ENCODE results near the gene TMEM119. TPM values are rescaled to one million over a fixed set of nuclear protein-coding genes. Genes with fewer than 3 reads are reported as not detected.

The TMEM119 gene
- total and polyA plus RNA-seq, 2 of the 8 experiments (the other 6 are each of a cell fraction or from before 2014, with no cell fraction given): 0.35 to 0.61 TPM

DNA sequence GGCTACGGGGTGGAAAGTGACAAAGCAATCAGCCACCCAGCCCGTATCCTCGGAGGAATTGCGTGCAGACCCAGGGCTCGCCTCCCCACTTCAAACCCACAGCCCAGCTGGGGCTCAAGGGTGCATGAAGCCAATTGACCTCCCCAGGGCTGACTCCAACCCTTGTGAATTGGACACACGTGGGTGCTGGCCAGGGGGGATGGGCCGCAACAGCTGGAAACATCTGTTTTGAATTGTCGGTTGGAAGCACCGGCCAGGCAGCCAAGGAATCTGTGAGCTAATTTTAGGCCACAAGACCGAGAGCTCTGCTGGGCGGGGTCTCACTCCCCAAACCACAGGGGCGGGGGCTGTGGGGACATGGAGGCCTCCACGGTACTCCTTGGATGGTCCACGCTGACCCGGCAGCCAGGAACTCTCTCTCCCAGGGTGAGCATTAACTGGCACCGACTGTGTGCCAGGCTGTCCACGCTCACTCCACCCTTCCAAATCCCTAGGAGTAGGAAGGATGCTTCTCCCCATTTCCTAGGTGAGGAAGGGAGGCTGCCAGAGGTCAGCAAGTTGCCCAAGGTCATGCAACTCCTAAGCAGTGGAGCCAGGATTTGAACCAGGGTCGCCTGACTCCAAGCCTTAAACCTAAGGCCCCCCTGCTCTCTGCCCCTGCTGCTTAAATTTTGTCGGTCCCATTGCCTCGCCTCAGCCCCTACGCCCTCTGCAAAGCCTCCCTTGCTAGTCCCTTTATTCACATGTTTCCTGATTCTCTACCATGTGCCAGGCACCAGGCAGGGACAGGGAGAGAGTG is 11.9 kb upstream of the TMEM119 start:
- no peaks in the 10 kb centered on the region for H3K9me3 ChIP-seq (ENCODE audit: insufficient read depth in 2 of 2, low read depth in 1 of 2, low read length in 1 of 2)
- H3K23ac ChIP-seq (ENCODE audit: insufficient read length): no peak overlapping the region
- no peak overlapping the region; the same call in 1 of the 2 replicates for H2BK5ac ChIP-seq (ENCODE audit: low read depth, low read length)
- no peak overlapping the region; the same call in 1 of the 2 replicates for H2AK5ac ChIP-seq (ENCODE audit: low read depth, low read length)
- H3K36me3 ChIP-seq (ENCODE audit: control insufficient read depth in 2 of 4, insufficient read depth in 4 of 4, low read length in 3 of 4): no peaks in the 10 kb centered on the region
- no peaks in the 10 kb centered on the region for H4K20me1 ChIP-seq (replicated peaks in 1 of 2; ENCODE audit: control insufficient read depth in 1 of 2, insufficient read depth in 2 of 2, low read length in 2 of 2)
- H3K4me3 ChIP-seq (ENCODE audit: extremely low read depth in 1 of 4, insufficient read depth in 2 of 4, low read depth in 3 of 4, low read length in 4 of 4): no peak overlapping the region
- H3K4me1 ChIP-seq (replicated peaks in 1 of 4; ENCODE audit: control insufficient read depth in 3 of 4, insufficient read depth in 4 of 4, low read length in 3 of 4): peaks cover 0 to 14% (median 1%) of the 10 kb centered on the region in 4 experiments; a peak in 4 of 7 replicates
- no peaks in the 10 kb centered on the region for H3K79me2 ChIP-seq (ENCODE audit: control insufficient read depth in 1 of 2, insufficient read depth in 2 of 2, low read length in 2 of 2)
- DNase-seq (ENCODE audit: low read depth in 1 of 2, low spot score in 2 of 2) (no peak), FAIRE-seq (no peak)
- H2BK20ac ChIP-seq (ENCODE audit: low read length): no peak overlapping the region
- no peak overlapping the region for H2BK15ac ChIP-seq (ENCODE audit: low read length)
- 80% methylated on average over 21 of the region's 21 CpGs; no CpG with 5 or more reads in 1 of the 2 experiments for WGBS, 2 experiments (ENCODE audit: extremely low coverage in 1 of 2, insufficient coverage in 1 of 2, insufficient read length in 1 of 2, insufficient replicate concordance in 2 of 2, low coverage in 1 of 2, low lambda C conversion rate in 2 of 2, missing lambda C conversion rate in 1 of 2)
- no peak overlapping the region for H3K4ac ChIP-seq (replicated peaks; ENCODE audit: insufficient read length, low read depth, low read length)
- H3K79me1 ChIP-seq (ENCODE audit: low read depth, low read length): no peaks in the 10 kb centered on the region
- ChIA-PET POLR2A (ENCODE audit: partially characterized antibody) (interaction anchor here (1.4 to 2.0 kb wide), 5 partner anchors 9 to 48 kb away, joined by 3 to 6 read pairs (median 4); partner anchors contain the start of genes SART3 and TMEM119), CTCF (ENCODE audit: partially characterized antibody) (interaction anchor here (0.7 to 22.5 kb wide), 7 partner anchors 8 to 54 kb away, joined by 3 to 523 read pairs (median 6); partner anchors contain the start of genes ISCU, SART3, SELPLG and TMEM119)
- H3K18ac ChIP-seq (ENCODE audit: extremely low read depth, low read length): no peak overlapping the region
- H3K56ac ChIP-seq (replicated peaks; ENCODE audit: insufficient read length, low read depth, low read length): no peak overlapping the region
- no peak overlapping the region for H3K14ac ChIP-seq (ENCODE audit: insufficient read length)
- no peak overlapping the region for H2BK120ac ChIP-seq (replicated peaks; ENCODE audit: low read depth, low read length)
- peak overlapping the region; percentile 44; the same call in 1 of the 2 replicates for H2BK12ac ChIP-seq (ENCODE audit: low read depth, low read length)
- H4K5ac ChIP-seq (ENCODE audit: insufficient read length, low read depth, low read length): peak overlapping the region; percentile 26
- H3K9ac ChIP-seq (replicated peaks in 1 of 4; ENCODE audit: extremely low read depth in 1 of 4, low read depth in 3 of 4, low read length in 3 of 4): no peak overlapping the region
- no peak overlapping the region for H3K27ac ChIP-seq (ENCODE audit: low read depth, low read length)
- H4K8ac ChIP-seq (ENCODE audit: extremely low read depth, insufficient read depth, low read length): 0 out of 2 replicates have a peak overlapping the region, but pooled peaks have one; percentile 42
- H3K27me3 ChIP-seq (replicated peaks in 1 of 4; ENCODE audit: control insufficient read depth in 3 of 4, extremely low read depth in 1 of 4, insufficient read depth in 3 of 4, low read length in 3 of 4): no peaks in the 10 kb centered on the region
- H3K23me2 ChIP-seq (ENCODE audit: low read depth, low read length): peaks cover 9% of the 10 kb centered on the region; the same call in 1 of the 2 replicates
- 0 out of 2 replicates have a peak overlapping the region, but pooled peaks have one; percentile 60 for H2AFZ ChIP-seq (ENCODE audit: low read length)
- peak overlapping the region; percentile 61 for H4K91ac ChIP-seq (replicated peaks; ENCODE audit: insufficient read length, low read length)
- no peak overlapping the region for H3K4me2 ChIP-seq (ENCODE audit: insufficient read depth in 1 of 2, low read depth in 2 of 2, low read length in 2 of 2)
- TF ChIP-seq KDM4A (IDR thresholded peaks at IDR 0.05; ENCODE audit: low read depth, low read length, severe bottlenecking): no peak
- no peak for TF ChIP-seq JUND (IDR thresholded peaks at IDR 0.05; ENCODE audit: low read length)
- no peak for TF ChIP-seq SP2 (IDR thresholded peaks at IDR 0.05; ENCODE audit: low read length)
- no peak for TF ChIP-seq MAFK (IDR thresholded peaks at IDR 0.05; ENCODE audit: low read depth, low read length)
- TF ChIP-seq HDAC2 (IDR thresholded peaks at IDR 0.05; ENCODE audit: borderline replicate concordance in 1 of 2, low read depth in 2 of 2, low read length in 2 of 2): no peak
- TF ChIP-seq, protein P1, sequence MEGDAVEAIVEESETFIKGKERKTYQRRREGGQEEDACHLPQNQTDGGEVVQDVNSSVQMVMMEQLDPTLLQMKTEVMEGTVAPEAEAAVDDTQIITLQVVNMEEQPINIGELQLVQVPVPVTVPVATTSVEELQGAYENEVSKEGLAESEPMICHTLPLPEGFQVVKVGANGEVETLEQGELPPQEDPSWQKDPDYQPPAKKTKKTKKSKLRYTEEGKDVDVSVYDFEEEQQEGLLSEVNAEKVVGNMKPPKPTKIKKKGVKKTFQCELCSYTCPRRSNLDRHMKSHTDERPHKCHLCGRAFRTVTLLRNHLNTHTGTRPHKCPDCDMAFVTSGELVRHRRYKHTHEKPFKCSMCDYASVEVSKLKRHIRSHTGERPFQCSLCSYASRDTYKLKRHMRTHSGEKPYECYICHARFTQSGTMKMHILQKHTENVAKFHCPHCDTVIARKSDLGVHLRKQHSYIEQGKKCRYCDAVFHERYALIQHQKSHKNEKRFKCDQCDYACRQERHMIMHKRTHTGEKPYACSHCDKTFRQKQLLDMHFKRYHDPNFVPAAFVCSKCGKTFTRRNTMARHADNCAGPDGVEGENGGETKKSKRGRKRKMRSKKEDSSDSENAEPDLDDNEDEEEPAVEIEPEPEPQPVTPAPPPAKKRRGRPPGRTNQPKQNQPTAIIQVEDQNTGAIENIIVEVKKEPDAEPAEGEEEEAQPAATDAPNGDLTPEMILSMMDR (IDR thresholded peaks at IDR 0.05; ENCODE audit: control extremely low read depth in 1 of 3, insufficient read depth in 1 of 3, low read depth in 1 of 3, low read length in 3 of 3): no peak
- TF ChIP-seq TBP (IDR thresholded peaks at IDR 0.05; ENCODE audit: low read depth, low read length): no peak
